Prostate gland (tissue), 2 donors: ENCODE data around the gene TFAM.

Experiments
- CTCF ChIP-seq, 4 experiments: fragments of 200-600 bp in 2 of 4; fragments of 450-650 bp in 2 of 4; sonication (generic) in 2 of 4; IDR thresholded peaks; 1 replicate in 3 of 4; 2 replicates in 1 of 4; pipeline ENCODE4 v1.5.1; 2016 to 2019; ENCODE audit warnings: antibody characterized with exemption in 4 of 4, mild to moderate bottlenecking in 2 of 4, moderate library complexity in 2 of 4
- POLR2A ChIP-seq: fragments of 450-650 bp; IDR thresholded peaks from one replicate; pipeline ENCODE4 v1.6.1; 2016; ENCODE audit warnings: antibody characterized with exemption, mild to moderate bottlenecking
- POLR2AphosphoS5 ChIP-seq: sonication (generic); formaldehyde crosslinking; IDR thresholded peaks from one replicate; pipeline ENCODE4 v1.6.1; 2017; ENCODE audit warnings: antibody characterized with exemption

GRCh38 chr10:58433066-58433465 lies 47.9 kb downstream of the TFAM start:
- TF ChIP-seq CTCF (IDR thresholded peaks at IDR 0.05) (no peak), POLR2AphosphoS5 (no peak), POLR2A (no peak)
